Loucy (cell line): ENCODE data around the gene CD68.
A peak's percentile ranks its signal among the peaks of the same experiment; 100 is the strongest.

Source experiments
- H2AFZ ChIP-seq: fragments of 200-600 bp; sonication (generic); 2 replicates; pipeline ENCODE4 v1.6.0; 2016; ENCODE audit warnings: antibody characterized with exemption, mild to moderate bottlenecking, low read length, moderate library complexity
- H3F3A ChIP-seq: fragments of 200-600 bp; 2 replicates; pipeline ENCODE4 v1.6.0; 2016; ENCODE audit warnings: antibody characterized with exemption, low read depth, mild to moderate bottlenecking
- H3K27me3 ChIP-seq: fragments of 200-600 bp; sonication (generic); 2 replicates; pipeline ENCODE4 v1.6.1; 2014; ENCODE audit warnings: low read length, mild to moderate bottlenecking; ENCODE audit not compliant: insufficient read depth, poor library complexity, severe bottlenecking
- H3K36me3 ChIP-seq: fragments of 200-600 bp; sonication (generic); 2 replicates; pipeline ENCODE4 v1.6.1; 2016; ENCODE audit warnings: low read length; ENCODE audit not compliant: insufficient read depth
- H3K4me1 ChIP-seq: fragments of 200-600 bp; sonication (generic); 2 replicates; pipeline ENCODE4 v1.5.1; 2014; ENCODE audit warnings: low read length, mild to moderate bottlenecking; ENCODE audit not compliant: insufficient read depth, poor library complexity, severe bottlenecking
- H3K4me2 ChIP-seq: fragments of 200-600 bp; sonication (generic); 2 replicates; pipeline ENCODE4 v1.6.0; 2014; ENCODE audit warnings: antibody characterized with exemption, low read length, low read depth, mild to moderate bottlenecking; ENCODE audit not compliant: poor library complexity, severe bottlenecking
- H3K4me3 ChIP-seq: fragments of 200-600 bp; sonication (generic); 2 replicates; pipeline ENCODE4 v1.5.1; 2014; ENCODE audit warnings: low read length, mild to moderate bottlenecking, mixed read lengths; ENCODE audit not compliant: poor library complexity, severe bottlenecking
- H3K79me2 ChIP-seq: fragments of 200-600 bp; sonication (generic); 2 replicates; pipeline ENCODE4 v1.6.1; 2014; ENCODE audit warnings: low read length; ENCODE audit not compliant: insufficient read depth
- H3K9ac ChIP-seq: fragments of 200-600 bp; sonication (generic); 2 replicates; pipeline ENCODE4 v1.6.0; 2014; ENCODE audit warnings: mild to moderate bottlenecking, low read depth, low read length, moderate library complexity; ENCODE audit not compliant: poor library complexity, severe bottlenecking
- H3K9me2 ChIP-seq: fragments of 200-600 bp; sonication (generic); replicated peaks from 2 replicates; pipeline ENCODE4 v1.6.1; 2016; ENCODE audit warnings: low read depth, low read length, mixed read lengths
- H3K9me3 ChIP-seq: fragments of 200-600 bp; sonication (generic); 2 replicates; pipeline ENCODE4 v1.6.1; 2014; ENCODE audit warnings: mild to moderate bottlenecking, antibody characterized with exemption, low read length, low read depth; ENCODE audit not compliant: insufficient read depth
- H4K20me1 ChIP-seq: fragments of 200-600 bp; sonication (generic); 2 replicates; pipeline ENCODE4 v1.6.0; 2014; ENCODE audit warnings: antibody characterized with exemption, low read length, mild to moderate bottlenecking; ENCODE audit not compliant: insufficient read depth, poor library complexity, severe bottlenecking
- EZH2phosphoT487 ChIP-seq: fragments of 200-600 bp; IDR thresholded peaks from 2 replicates; pipeline ENCODE4 v1.6.1; 2018; ENCODE audit warnings: antibody characterized with exemption, mild to moderate bottlenecking, moderate library complexity, borderline replicate concordance
- TF ChIP-seq, protein P1 (sequence below): fragments of 200-600 bp; sonication (generic); conservative IDR thresholded peaks from 2 replicates; pipeline ENCODE4 v1.5.1; 2014; ENCODE audit warnings: mild to moderate bottlenecking, antibody characterized with exemption, low read length

Gene CD68

DNA sequence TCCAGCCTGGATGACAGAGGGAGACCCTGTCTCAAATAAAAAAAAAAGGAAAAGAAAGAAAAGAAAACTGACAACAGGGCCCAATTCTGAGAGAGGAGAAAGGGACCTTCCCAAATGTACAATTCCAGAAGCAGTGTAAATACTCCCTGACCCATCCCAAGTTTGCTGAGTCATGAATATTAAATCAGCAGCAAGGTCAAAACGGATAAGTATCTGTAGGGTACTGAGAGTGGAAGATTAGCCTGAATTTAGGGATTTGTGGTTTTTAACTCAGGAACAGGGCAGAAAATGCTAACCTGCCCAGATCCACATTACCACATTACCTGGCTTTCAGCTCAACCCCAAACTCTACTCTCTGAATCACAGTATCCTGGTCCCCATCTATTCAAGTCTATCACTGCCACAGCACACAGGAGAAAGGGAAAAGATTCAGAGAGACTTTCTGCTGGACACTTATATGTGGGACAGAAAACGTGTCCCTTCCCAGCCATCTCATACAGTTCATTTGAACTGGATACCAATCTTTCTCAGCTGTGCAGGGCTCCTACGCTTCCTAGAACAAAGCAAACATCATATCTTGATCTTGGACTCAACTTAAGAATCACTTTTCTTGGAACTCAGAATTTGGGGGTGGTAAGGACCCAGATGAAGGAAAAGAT, 32.3 kb downstream of the CD68 start:
- Histone ChIP-seq H3K4me2 (peak overlapping the region; percentile 97), H3K36me3 (no peaks in the 10 kb centered on the region), H2AFZ (no peak overlapping the region), H3K9ac (peak overlapping the region; percentile 92), H3K9me2 (no peaks in the 10 kb centered on the region), H4K20me1 (peaks cover 45% of the 10 kb centered on the region), H3F3A (no peaks in the 10 kb centered on the region), H3K4me3 (peak overlapping the region; percentile 94), H3K27me3 (no peaks in the 10 kb centered on the region), H3K9me3 (no peaks in the 10 kb centered on the region), H3K4me1 (peaks cover 48% of the 10 kb centered on the region), H3K79me2 (peaks cover 55% of the 10 kb centered on the region)
- TF ChIP-seq EZH2phosphoT487, result no peak
- TF ChIP-seq, protein P1, sequence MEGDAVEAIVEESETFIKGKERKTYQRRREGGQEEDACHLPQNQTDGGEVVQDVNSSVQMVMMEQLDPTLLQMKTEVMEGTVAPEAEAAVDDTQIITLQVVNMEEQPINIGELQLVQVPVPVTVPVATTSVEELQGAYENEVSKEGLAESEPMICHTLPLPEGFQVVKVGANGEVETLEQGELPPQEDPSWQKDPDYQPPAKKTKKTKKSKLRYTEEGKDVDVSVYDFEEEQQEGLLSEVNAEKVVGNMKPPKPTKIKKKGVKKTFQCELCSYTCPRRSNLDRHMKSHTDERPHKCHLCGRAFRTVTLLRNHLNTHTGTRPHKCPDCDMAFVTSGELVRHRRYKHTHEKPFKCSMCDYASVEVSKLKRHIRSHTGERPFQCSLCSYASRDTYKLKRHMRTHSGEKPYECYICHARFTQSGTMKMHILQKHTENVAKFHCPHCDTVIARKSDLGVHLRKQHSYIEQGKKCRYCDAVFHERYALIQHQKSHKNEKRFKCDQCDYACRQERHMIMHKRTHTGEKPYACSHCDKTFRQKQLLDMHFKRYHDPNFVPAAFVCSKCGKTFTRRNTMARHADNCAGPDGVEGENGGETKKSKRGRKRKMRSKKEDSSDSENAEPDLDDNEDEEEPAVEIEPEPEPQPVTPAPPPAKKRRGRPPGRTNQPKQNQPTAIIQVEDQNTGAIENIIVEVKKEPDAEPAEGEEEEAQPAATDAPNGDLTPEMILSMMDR, result no peak

DNA sequence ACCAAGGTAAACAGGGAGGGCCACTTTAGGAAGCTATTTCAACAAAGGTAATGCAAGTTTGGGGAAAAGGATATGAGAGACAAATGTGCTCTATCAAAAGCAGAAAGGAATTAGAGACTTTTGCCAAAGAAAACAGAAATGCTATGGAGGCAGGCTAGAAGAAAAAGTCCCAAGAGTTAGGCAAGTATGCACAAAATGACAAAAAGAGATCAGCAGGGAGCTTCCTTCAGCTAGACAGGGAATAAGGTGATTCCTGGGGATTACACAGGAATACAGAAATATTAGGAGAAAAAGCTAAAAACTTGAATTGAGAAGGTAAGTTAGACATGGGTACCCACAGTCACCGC, 32.8 kb downstream of the CD68 start:
- no peaks in the 10 kb centered on the region for H3K9me3 ChIP-seq
- no peak overlapping the region for H2AFZ ChIP-seq
- H3K9ac ChIP-seq, result peak overlapping the region; percentile 92
- H3F3A ChIP-seq, result no peaks in the 10 kb centered on the region
- H3K36me3 ChIP-seq, result no peaks in the 10 kb centered on the region
- H3K4me2 ChIP-seq, result peak overlapping the region; percentile 97
- peak overlapping the region; percentile 94 for H3K4me3 ChIP-seq
- TF ChIP-seq, protein P1, result no peak
- no peak for TF ChIP-seq EZH2phosphoT487
- peaks cover 48% of the 10 kb centered on the region for H3K4me1 ChIP-seq
- no peaks in the 10 kb centered on the region for H3K9me2 ChIP-seq
- peaks cover 54% of the 10 kb centered on the region for H3K79me2 ChIP-seq
- H4K20me1 ChIP-seq, result peaks cover 45% of the 10 kb centered on the region
- H3K27me3 ChIP-seq, result no peaks in the 10 kb centered on the region

DNA sequence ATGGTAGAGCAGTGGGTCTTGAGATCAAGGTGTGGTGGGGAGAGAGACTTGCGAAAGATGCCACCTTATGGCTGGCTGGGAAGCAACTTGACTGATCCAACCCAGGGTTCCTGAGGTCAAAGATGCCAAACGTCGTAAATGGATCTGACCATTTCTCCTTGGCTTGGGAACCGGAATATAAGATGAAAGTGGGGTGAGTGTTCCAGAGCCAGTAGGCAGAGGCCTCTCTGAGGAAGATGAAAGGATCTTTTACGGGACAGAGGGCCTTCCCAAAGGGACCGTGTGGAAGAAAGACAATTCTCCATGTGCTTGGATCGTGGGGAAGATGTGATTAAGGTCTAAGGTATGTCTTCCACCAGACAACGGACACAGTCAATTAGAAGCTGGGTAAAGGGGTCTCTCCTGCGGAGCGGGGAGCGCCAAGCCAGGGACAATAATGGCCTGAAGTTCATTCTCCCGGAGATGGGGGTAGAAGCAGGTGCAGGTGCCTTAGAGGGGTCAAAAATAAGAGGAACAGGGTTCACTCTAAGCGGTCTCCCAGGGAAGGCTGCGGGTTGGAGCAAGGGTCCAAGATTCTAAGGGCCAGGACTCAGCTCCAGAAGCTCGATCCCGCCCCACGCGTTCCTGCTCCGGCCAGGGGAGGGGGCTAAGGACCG, 34.5 kb downstream of the CD68 start:
- H3K4me1 ChIP-seq, result peaks cover 47% of the 10 kb centered on the region
- H3K4me3 ChIP-seq, result peak overlapping the region; percentile 94
- H3F3A ChIP-seq, result no peaks in the 10 kb centered on the region
- TF ChIP-seq, protein P1, result peak; percentile 24; the same call in 1 of the 2 replicates
- TF ChIP-seq EZH2phosphoT487, result no peak
- peaks cover 44% of the 10 kb centered on the region for H4K20me1 ChIP-seq
- no peaks in the 10 kb centered on the region for H3K36me3 ChIP-seq
- peak overlapping the region; percentile 97 for H3K4me2 ChIP-seq
- H3K9me2 ChIP-seq, result no peaks in the 10 kb centered on the region
- peaks cover 52% of the 10 kb centered on the region for H3K79me2 ChIP-seq
- H2AFZ ChIP-seq, result peak overlapping the region; percentile 19; the same call in 1 of the 2 replicates
- peak overlapping the region; percentile 92 for H3K9ac ChIP-seq
- no peaks in the 10 kb centered on the region for H3K27me3 ChIP-seq
- H3K9me3 ChIP-seq, result no peaks in the 10 kb centered on the region
